HG02588 (cell line): Measurements from ENCODE around the gene TTC17.
"Not testable (repeated sequence)": the region's sequence is repeated elsewhere in the genome, so short reads cannot be mapped to it uniquely, and the experiment has no call there.

Source experiments
- ATAC-seq: cut with Tn5 transposase; IDR thresholded peaks from one replicate; pipeline ENCODE4 v1.9.1; 2021; ENCODE audit warnings: mild to moderate bottlenecking, moderate library complexity; ENCODE audit not compliant: unreplicated experiment

The TTC17 gene

DNA sequence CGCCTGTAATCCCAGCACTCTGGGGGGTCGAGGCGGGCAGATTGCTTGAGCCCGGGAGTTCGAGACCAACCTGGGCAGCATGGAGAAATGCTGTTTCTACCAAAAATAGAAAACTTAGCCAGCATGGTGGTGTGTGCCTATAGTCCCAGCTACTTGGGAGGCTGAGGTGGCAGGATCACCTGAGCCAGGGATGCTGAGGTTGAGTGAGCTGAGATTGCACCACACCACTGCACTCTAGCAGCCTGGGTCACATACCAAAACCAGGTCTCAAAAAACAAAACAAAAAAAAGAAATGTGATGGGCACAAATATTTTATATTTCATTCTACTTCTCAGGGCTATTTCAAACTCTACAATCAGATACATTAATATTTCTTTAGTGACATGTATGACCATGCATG, 25.7 kb downstream of the TTC17 start:
- ATAC-seq, result no peak

GRCh38 chr11:43392713-43393112, 34.0 kb downstream of the TTC17 start:
- ATAC-seq, result no peak

DNA sequence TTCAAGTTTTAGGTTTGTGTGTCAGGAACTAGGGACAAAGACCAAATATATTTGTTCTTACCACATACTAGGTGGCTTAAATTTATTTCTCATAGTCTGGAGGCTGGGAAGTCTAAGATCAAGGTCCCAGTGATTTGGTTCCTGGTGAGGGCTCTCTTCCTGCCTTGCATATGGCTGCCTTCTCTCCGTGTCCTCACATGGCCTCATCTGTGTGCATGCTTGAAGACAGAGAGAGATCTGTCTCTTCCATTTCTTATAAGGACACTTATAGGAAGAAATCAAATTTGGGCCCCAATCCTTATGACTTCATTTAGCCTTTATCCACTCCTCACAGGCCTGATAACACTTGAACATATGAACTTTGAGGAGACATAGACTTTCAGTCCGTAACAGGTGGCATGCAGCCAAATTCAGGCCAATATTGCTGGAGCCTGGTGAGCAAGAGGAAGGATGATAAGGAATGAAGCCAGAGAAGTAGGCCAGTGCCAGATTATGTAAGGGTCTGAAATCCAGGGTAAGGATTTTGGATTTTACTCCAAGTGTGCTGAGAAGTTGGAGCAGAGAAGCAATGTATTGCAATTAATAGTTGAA, 35.1 kb downstream of the TTC17 start:
- no peak for ATAC-seq

DNA sequence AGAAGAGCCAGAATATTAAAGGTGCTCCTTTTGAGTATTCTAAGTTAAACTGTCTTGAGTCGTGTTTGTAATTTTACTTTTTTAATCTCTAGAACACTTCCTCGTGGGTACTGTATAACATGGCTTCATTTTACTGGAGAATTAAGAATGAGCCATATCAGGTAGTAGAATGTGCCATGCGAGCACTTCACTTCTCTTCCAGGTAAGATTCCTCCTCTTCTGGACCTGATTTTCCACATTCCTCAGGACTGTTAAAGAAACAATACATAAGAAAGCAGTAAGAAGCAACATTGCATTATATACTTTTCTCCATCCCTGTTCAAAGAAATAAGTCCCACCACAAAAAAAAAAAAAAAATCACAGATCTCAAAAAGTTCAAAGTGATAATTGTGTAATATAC, 37.9 kb downstream of the TTC17 start:
- ATAC-seq, result no peak

GRCh38 chr11:43397251-43397650, 38.5 kb downstream of the TTC17 start:
- ATAC-seq, result no peak

DNA sequence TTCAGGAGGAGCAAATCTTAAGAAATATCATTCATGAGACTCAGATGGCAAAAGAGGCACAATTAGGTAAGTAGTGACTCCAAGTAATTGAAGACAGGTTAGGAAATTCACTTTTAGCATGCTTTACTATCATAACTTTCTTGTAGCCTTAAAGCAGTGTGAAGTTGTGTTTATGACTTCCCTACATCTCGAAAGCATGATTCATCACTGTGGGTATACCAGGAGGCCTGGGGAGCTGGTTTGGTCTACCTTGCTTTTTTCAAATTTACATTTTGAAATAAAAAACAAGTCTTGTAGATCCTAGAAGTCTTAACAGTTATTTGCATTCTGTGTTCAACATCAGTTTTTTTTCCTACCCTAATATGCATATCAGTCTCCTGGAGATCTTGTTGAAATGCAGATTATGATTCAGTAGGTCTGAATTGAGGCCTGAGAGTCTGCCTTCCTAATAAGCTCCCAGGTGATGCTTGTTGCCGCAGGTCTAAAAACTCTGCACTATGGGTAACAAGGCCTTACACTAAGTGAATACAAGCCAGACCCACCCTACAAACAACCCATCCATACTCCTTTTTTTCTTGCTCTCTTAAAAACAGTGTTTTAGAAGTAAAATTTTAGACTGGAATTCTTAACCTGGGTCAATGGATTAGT, 41.4 kb downstream of the TTC17 start:
- ATAC-seq, result no peak

GRCh38 chr11:43401252-43401651, 42.5 kb downstream of the TTC17 start:
- no peak for ATAC-seq

DNA sequence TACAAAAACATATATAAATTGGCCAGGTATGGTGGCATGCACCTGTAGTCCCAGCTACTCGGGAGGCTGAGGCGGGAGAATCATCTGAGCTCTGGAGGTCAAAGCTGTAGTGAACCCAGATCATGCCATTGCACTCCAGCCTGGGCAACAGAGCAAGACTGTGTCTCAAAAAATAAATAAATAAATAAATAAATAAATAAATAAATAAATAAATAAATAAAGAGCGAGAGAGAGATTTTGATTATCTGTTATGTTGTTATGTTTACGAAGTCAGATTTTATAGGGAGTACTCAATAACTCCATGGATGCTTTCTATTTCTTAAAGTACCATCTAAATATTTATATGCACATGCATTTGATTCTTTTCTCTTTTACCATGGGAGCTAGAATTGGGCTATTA, 43.1 kb downstream of the TTC17 start:
- not testable (repeated sequence) for ATAC-seq

- no peak for ATAC-seq
Measured at GRCh38 chr11:43403357-43404231, 44.9 kb downstream of the TTC17 start.

DNA sequence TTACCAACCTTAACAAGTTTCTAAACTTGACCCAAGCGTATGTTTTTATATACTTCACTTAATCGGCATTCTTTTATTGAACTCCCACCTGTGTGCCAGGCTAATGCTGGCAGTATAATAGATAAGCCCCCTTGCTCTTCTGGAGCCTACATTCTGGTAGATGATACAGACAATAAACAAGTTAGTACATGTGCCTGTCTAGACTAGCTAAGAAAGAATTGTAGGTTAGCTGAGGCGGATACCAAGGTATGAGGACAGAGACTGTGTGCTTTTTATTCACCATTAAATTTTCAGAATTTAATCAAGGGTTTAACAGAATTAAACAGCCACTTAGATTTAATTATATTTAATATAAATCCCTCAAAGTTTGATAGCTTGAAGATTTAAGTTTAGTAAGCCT, 45.7 kb downstream of the TTC17 start:
- no peak for ATAC-seq

DNA sequence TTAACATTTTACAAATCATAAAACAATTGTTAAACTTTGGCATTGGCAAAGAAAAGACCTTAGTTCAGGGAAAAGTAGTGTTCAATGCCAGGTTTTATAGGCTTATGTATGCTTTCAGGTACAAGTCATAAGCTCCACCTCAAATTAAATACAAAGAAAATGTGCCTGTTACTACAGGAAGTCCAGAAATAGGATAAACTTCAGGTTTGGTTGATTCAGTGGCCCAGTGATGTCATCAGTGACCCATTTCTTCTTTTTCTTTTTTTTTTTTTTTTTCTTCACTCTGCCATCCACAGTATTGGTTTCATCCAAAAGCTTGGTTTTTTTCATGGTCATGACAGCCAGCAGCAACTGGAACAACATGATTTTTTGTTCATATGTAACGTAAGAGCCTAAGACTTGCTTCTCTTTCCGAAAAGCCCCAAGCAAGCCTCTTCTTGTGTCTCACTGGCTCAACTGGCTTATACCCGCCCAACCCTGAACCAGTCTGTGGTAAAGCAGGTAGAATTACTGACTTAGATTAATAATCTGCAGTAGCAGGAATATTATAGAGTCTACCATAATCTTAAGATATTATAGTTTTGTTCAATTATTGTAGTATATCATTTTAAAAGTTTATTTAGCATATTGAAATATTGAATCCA, 46.2 kb downstream of the TTC17 start:
- ATAC-seq, result no peak

- no peak for ATAC-seq
Measured at GRCh38 chr11:43408277-43408676, 49.6 kb downstream of the TTC17 start.

DNA sequence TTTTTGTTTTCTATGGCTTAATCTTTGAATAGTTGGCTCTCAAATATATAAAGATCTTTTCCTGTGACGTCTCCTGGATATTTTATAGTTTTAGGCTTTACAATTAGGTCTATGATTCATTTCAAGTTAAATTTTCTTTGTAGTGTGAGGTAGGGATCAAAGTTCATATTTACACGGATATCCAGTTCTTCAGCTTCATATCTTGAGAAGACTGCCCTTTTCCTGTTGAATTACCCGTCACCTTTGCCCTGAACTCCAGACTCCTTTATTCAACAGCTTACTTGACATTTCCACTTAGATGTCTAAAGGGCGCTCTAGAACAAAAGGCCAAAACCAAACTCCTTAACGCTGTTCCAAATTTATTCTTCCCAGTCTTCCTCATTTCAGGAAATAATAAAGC, 51.7 kb downstream of the TTC17 start:
- ATAC-seq, result no peak

DNA sequence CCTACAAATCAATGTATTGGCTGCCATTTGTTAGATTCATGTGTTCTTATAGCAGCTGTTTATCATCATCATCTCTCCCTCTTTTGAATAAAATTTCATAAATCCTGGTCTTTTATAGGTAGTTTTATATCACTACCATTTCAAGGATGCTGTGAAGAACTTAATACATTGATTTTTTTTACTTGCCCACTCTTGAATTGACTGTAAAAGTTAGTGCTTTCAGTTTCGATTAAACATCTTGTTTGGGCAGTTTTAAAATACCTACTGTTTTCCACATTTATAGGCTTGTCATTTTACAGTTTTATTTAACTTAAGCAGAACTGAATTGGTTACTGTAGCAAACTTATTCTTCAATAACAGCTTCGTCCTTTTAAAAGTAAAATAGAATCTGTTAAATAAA, 59.5 kb downstream of the TTC17 start:
- ATAC-seq, result no peak

DNA sequence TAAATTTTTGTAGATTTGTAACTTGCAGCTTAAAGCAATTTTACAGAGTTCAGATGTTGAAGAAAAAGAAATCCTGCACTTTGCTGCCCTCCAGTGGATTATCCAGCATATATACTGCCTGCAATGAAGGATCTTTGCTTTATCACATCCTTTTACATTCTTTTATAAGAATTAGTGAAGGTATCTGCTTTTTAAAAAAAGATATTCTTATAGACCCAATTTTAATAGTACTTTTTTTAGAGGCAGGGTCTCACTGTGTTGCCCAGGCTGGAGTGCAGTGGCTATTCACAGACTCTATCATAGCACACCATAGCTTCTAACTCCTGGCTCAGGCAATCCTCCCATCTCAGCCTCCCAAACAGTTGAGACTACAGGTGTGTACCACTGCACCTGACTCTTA, 60.7 kb downstream of the TTC17 start:
- ATAC-seq, result no peak

DNA sequence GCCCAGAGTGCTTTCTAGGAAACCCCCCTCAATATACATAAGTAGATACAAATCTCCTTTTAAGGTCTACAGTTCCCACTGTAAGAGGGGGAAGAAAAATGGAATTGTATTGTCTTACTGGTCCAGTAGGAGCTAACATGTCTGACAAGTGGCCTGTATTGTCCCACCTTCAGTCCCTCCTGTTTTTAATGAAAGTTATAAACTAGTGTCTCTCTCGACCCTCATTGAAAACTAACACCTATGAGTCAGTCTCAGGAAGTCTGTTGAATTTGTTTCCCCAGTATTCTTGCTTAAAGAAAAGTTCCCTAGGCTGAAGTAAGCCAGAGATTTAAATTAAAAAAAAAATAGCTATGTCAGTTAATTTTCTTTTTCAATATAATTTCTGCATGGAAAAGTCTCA, 69.3 kb downstream of the TTC17 start:
- ATAC-seq, result no peak

GRCh38 chr11:43430916-43431315, 72.2 kb downstream of the TTC17 start:
- ATAC-seq, result not testable (repeated sequence)

- ATAC-seq, result no peak
Measured at GRCh38 chr11:43434893-43435292, 76.2 kb downstream of the TTC17 start.

DNA sequence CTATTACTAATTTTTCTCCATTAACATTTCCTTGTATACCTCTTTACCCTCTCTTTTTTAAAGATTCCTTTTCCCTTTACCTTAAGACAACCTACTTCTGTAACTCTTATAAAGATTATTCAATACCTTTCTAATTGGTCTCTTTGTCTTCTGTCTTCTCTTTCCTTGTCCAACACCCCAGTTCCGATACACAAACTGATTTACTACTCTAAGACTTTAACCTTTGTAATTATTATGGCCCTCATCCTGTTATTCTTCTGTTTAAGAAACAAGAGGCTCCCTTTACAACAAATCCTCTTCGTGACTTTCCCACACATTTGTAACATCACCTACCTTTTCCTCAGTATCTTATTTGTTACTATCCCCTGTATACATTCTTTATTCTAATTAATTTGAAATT, 81.8 kb downstream of the TTC17 start:
- no peak for ATAC-seq

- ATAC-seq, result no peak
Measured at GRCh38 chr11:43443811-43444210, 85.1 kb downstream of the TTC17 start.

- no peak for ATAC-seq
Measured at GRCh38 chr11:43447151-43447550, 88.4 kb downstream of the TTC17 start.

DNA sequence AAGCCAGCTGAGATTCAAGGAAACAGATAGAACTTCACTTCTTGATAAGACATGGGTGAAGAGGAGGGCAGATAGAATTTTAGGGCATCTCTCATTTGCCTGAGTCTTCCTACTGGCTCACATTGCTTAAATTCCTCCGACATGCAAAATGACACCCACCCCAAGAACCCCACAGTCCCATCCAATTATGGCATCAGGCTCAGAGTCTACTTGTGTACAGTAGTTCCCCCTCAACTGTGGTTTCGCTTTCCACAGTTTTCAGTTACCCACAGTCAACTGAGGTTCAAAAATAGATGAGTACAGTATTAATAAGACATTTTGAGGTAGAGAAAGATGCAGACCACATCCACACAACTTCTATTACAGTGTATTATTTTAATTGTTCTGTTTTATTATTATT, 99.8 kb downstream of the TTC17 start:
- ATAC-seq, result no peak
